Mesenchymal stem cell (in vitro differentiated cells and primary cell): ENCODE data around the gene AXIN2. TPM values are rescaled to one million over a fixed set of nuclear protein-coding genes. Genes with fewer than 3 reads are reported as not detected.

Experiments used
- DNase-seq: peaks from one replicate; pipeline ENCODE4 v3.0.0-alpha.2; 2013
- H2AFZ ChIP-seq: one replicate; pipeline ENCODE4 v1.6.1; 2013; ENCODE audit warnings: low read depth, mild to moderate bottlenecking, control low read depth, inconsistent platforms, low read length, moderate library complexity
- H2AK5ac ChIP-seq: 2 replicates; pipeline ENCODE4 v1.6.1; 2013; ENCODE audit warnings: low read length, moderate library complexity, mild to moderate bottlenecking, inconsistent platforms; ENCODE audit not compliant: severe bottlenecking
- H2BK120ac ChIP-seq: one replicate; pipeline ENCODE4 v1.6.1; 2013; ENCODE audit warnings: low read depth, mild to moderate bottlenecking, inconsistent platforms, low read length, moderate library complexity
- H2BK12ac ChIP-seq, 2 experiments: one replicate each; pipeline ENCODE4 v1.6.1; 2013; ENCODE audit warnings: inconsistent platforms in 2 of 2, low read length in 2 of 2, mild to moderate bottlenecking in 2 of 2, moderate library complexity in 2 of 2, control low read depth in 1 of 2
- H2BK15ac ChIP-seq: one replicate; pipeline ENCODE4 v1.6.1; 2013; ENCODE audit warnings: mild to moderate bottlenecking, low read depth, inconsistent platforms; ENCODE audit not compliant: poor library complexity, severe bottlenecking
- H2BK5ac ChIP-seq: 2 replicates; pipeline ENCODE4 v1.6.1; 2013; ENCODE audit warnings: low read depth, mild to moderate bottlenecking, low read length, control low read depth, inconsistent platforms; ENCODE audit not compliant: poor library complexity, severe bottlenecking
- H3K14ac ChIP-seq, 2 experiments: one replicate each; pipeline ENCODE4 v1.6.1; 2013; ENCODE audit warnings: inconsistent platforms in 2 of 2, low read length in 2 of 2, control low read depth in 1 of 2, mild to moderate bottlenecking in 1 of 2, moderate library complexity in 1 of 2
- H3K18ac ChIP-seq, 2 experiments: one replicate each; pipeline ENCODE4 v1.6.1; 2013; ENCODE audit warnings: inconsistent platforms in 2 of 2, low read length in 2 of 2, control low read depth in 1 of 2, low read depth in 1 of 2, mild to moderate bottlenecking in 1 of 2
- H3K23ac ChIP-seq, 2 experiments: one replicate each; pipeline ENCODE4 v1.6.1; 2013; ENCODE audit warnings: inconsistent platforms in 2 of 2, low read length in 2 of 2, mild to moderate bottlenecking in 2 of 2, moderate library complexity in 2 of 2, control low read depth in 1 of 2
- H3K27ac ChIP-seq: 2 replicates; pipeline ENCODE4 v1.5.1; 2013; ENCODE audit warnings: mild to moderate bottlenecking, moderate library complexity, low read length, control low read depth, inconsistent platforms; ENCODE audit not compliant: poor library complexity, severe bottlenecking
- H3K27me3 ChIP-seq, 2 experiments: 2 replicates each; pipeline versions ENCODE4 v1.6.1 to v1.7.0; 2013; ENCODE audit warnings: low read length in 2 of 2, mild to moderate bottlenecking in 2 of 2, moderate library complexity in 2 of 2, control low read depth in 1 of 2, inconsistent platforms in 1 of 2; ENCODE audit not compliant: control insufficient read depth in 1 of 2, insufficient read depth in 1 of 2
- H3K36me3 ChIP-seq, 2 experiments: 2 replicates each; pipeline versions ENCODE4 v1.6.1 to v1.7.0; 2013; ENCODE audit warnings: low read length in 2 of 2, control low read depth in 1 of 2, inconsistent platforms in 1 of 2, low read depth in 1 of 2, mild to moderate bottlenecking in 1 of 2; ENCODE audit not compliant: insufficient read depth in 2 of 2, control insufficient read depth in 1 of 2
- H3K4ac ChIP-seq, 2 experiments: one replicate each; pipeline ENCODE4 v1.6.1; 2013; ENCODE audit warnings: inconsistent platforms in 2 of 2, low read length in 2 of 2, mild to moderate bottlenecking in 2 of 2, moderate library complexity in 2 of 2, control low read depth in 1 of 2, low read depth in 1 of 2
- H3K4me1 ChIP-seq: 2 replicates; pipeline ENCODE4 v1.6.1; 2013; ENCODE audit warnings: low read depth, low read length, control low read depth; ENCODE audit not compliant: control insufficient read depth, insufficient read depth
- H3K4me2 ChIP-seq: 2 replicates; pipeline ENCODE4 v1.6.1; 2013; ENCODE audit warnings: low read length, mild to moderate bottlenecking, inconsistent platforms; ENCODE audit not compliant: poor library complexity, severe bottlenecking
- H3K4me3 ChIP-seq, 2 experiments: 2 replicates each; pipeline versions ENCODE4 v1.5.1 to v1.7.0; 2013; ENCODE audit warnings: low read length in 2 of 2, mild to moderate bottlenecking in 2 of 2, control low read depth in 1 of 2, low read depth in 1 of 2; ENCODE audit not compliant: insufficient read depth in 1 of 2
- H3K79me1 ChIP-seq: replicated peaks from 2 replicates; pipeline ENCODE4 v1.6.1; 2013; ENCODE audit warnings: mild to moderate bottlenecking, control low read depth, low read length, inconsistent platforms; ENCODE audit not compliant: poor library complexity, severe bottlenecking
- H3K9ac ChIP-seq: 2 replicates; pipeline ENCODE4 v1.7.0; 2013; ENCODE audit warnings: mild to moderate bottlenecking, low read length, moderate library complexity
- H3K9me3 ChIP-seq: 2 replicates; pipeline ENCODE4 v1.7.0; 2013; ENCODE audit warnings: mild to moderate bottlenecking, low read length; ENCODE audit not compliant: control insufficient read depth
- H4K8ac ChIP-seq: one replicate; pipeline ENCODE4 v1.6.1; 2013; ENCODE audit warnings: inconsistent platforms, mild to moderate bottlenecking, low read length, moderate library complexity
- H4K91ac ChIP-seq: one replicate; pipeline ENCODE4 v1.6.1; 2013; ENCODE audit warnings: mild to moderate bottlenecking, low read length, inconsistent platforms
- WGBS: methylation state at CpG from one replicate; pipeline ENCODE4 v1.1.7; 2013; ENCODE audit warnings: mixed read lengths; 5-methylcytosine and 5-hydroxymethylcytosine counted together
- polyA plus RNA-seq, 2 experiments: library from polyadenylated mRNA; stranded (reverse); fragments of 200-250 nt; gene quantifications; one replicate each; pipeline ENCODE4 v1.2.3, GENCODE V29; 2013

Gene AXIN2, protein sequence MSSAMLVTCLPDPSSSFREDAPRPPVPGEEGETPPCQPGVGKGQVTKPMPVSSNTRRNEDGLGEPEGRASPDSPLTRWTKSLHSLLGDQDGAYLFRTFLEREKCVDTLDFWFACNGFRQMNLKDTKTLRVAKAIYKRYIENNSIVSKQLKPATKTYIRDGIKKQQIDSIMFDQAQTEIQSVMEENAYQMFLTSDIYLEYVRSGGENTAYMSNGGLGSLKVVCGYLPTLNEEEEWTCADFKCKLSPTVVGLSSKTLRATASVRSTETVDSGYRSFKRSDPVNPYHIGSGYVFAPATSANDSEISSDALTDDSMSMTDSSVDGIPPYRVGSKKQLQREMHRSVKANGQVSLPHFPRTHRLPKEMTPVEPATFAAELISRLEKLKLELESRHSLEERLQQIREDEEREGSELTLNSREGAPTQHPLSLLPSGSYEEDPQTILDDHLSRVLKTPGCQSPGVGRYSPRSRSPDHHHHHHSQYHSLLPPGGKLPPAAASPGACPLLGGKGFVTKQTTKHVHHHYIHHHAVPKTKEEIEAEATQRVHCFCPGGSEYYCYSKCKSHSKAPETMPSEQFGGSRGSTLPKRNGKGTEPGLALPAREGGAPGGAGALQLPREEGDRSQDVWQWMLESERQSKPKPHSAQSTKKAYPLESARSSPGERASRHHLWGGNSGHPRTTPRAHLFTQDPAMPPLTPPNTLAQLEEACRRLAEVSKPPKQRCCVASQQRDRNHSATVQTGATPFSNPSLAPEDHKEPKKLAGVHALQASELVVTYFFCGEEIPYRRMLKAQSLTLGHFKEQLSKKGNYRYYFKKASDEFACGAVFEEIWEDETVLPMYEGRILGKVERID
- 0.17 TPM for polyA plus RNA-seq (2013, experiment 1 of 2)
- polyA plus RNA-seq (2013, experiment 2 of 2), result 0.22 TPM

DNA sequence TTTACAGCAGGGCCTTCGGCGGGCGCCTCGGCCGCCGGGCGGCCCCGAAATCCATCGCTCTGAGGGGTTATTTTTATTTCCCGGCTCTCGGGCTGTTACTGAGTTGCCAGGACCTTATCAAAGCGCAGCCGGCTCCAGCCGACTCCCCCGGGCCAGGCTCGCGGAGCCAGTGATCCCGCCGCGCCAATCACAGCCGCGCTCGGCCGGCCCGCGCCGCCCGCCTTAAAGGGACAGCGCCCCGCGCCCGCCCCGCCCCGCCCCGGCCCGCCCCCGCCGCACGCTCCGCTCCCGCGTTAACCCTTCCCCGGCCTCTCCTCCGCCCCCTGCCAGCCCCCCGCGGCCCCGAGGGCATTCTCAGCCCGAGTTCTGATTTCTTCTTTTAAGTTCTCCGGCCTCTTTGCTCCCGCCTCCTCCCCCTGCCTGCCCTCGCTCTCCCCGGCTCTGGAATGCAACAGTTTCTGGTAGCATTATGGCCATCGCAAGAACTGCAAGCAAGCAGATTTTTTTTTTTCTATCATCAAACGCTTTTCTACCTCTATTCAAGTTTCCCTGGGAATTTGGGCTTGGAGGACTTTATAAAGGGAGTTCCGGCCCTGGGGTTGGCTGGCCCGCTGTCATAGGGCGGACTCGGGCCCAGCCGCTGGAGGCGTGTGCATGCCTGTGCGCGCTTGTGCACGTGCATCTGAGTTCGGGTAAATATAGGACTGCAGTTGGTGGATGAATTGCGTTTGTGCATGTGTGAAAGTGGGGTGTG is at the start of gene AXIN2:
AXIN2 (minus strand) TSS at position 197 of the 754 bp plus-strand sequence. CDS start 3,028 bp downstream, outside the sequence.
- H2AFZ ChIP-seq, result peak within 1 kb of the TSS; percentile 39

DNA sequence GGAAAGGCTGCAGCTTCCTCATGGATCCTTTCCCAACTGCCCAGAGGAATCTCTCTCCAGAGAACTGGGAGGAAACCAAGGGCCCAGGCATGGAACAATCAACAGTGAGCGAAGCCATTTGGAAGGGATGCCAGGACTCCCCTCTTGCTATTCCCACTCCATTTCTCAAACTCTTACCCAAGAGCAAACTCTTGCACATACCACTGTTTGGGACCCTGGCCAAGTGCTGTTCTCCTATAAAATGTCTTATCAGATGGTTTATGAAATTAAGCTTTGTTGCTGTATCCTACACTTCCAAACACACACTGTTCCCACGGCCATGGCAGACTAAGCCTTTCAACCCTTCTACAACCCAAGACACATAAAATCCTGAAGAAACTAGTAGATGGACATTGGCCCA is 48.3 kb upstream of the AXIN2 start:
- 100% methylated on average over 1 of the region's 2 CpGs for WGBS
- H3K23ac ChIP-seq, result no peak overlapping the region
- no peak overlapping the region for H3K4me3 ChIP-seq
- no peak overlapping the region for H2BK120ac ChIP-seq
- DNase-seq, result no peak
- no peak overlapping the region for H2BK15ac ChIP-seq
- no peak overlapping the region for H2BK5ac ChIP-seq
- no peak overlapping the region for H3K27ac ChIP-seq
- H2AK5ac ChIP-seq, result no peak overlapping the region
- no peaks in the 10 kb centered on the region for H3K79me1 ChIP-seq
- H3K14ac ChIP-seq, result no peak overlapping the region
- H2AFZ ChIP-seq, result no peak overlapping the region
- no peak overlapping the region for H3K18ac ChIP-seq
- H3K9ac ChIP-seq, result no peak overlapping the region
- H3K4me2 ChIP-seq, result no peak overlapping the region
- no peak overlapping the region for H3K4ac ChIP-seq
- no peak overlapping the region for H4K8ac ChIP-seq
- H2BK12ac ChIP-seq, result no peak overlapping the region
- H3K36me3 ChIP-seq, result peaks cover 0 to 3% of the 10 kb centered on the region in 2 experiments
- H3K27me3 ChIP-seq, result no peaks in the 10 kb centered on the region
- no peaks in the 10 kb centered on the region for H3K9me3 ChIP-seq
- H4K91ac ChIP-seq, result no peak overlapping the region
- H3K4me1 ChIP-seq, result no peaks in the 10 kb centered on the region

More for the DNA sequence above, at the start of gene AXIN2:
- H2BK12ac ChIP-seq, result no peak within 1 kb of the TSS
- peak within 1 kb of the TSS in 1 of 2 experiments; percentile 53 for H3K18ac ChIP-seq
- H3K14ac ChIP-seq, result no peak within 1 kb of the TSS
- H3K27ac ChIP-seq, result peak within 1 kb of the TSS; percentile 84
- H3K4ac ChIP-seq, result peak within 1 kb of the TSS in 1 of 2 experiments; percentile 71
- no peak within 1 kb of the TSS for H4K8ac ChIP-seq
- H3K4me1 ChIP-seq, result peaks cover 24% of the 10 kb centered on the region
- H3K4me3 ChIP-seq, result peak within 1 kb of the TSS; percentile 73 to 88
- H2BK15ac ChIP-seq, result peak within 1 kb of the TSS; percentile 97
- H3K9me3 ChIP-seq, result no peaks in the 10 kb centered on the region
- peaks cover 9% of the 10 kb centered on the region in 2 experiments for H3K36me3 ChIP-seq
- H4K91ac ChIP-seq, result no peak within 1 kb of the TSS
- peak; percentile 87 for DNase-seq
- peaks cover 20% of the 10 kb centered on the region for H3K79me1 ChIP-seq
- H2AK5ac ChIP-seq, result no peak within 1 kb of the TSS
- no peak within 1 kb of the TSS for H3K23ac ChIP-seq
- H3K27me3 ChIP-seq, result peaks cover 0 to 3% of the 10 kb centered on the region in 2 experiments
- H3K9ac ChIP-seq, result peak within 1 kb of the TSS; percentile 87
- peak within 1 kb of the TSS; percentile 97 for H2BK120ac ChIP-seq
- peak within 1 kb of the TSS; percentile 86 for H3K4me2 ChIP-seq
- WGBS, result under 1% methylated on average over 39 of the region's 65 CpGs
- H2BK5ac ChIP-seq, result peak within 1 kb of the TSS; percentile 90

DNA sequence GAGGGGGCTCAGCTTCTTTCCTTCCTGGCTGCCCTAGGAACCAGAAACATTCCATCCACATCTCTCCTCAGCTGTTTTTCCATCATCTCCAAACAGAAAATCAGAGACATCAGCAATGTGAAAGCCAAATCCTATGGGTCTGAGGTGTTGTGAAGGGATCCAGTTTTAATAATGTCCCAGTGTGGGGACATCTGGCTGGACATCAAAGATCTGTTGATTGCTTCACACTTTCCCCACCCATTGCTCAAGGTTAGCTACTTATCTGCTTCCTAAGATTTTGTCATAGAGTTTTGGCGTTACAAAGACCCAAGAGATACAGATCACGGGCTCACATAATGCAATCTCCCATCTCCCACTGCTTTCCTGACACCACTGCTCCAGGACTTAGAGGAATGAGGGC is 47.8 kb upstream of the AXIN2 start:
- Histone ChIP-seq H4K8ac (no peak overlapping the region), H3K4ac (no peak overlapping the region), H3K18ac (no peak overlapping the region), H3K4me3 (no peak overlapping the region), H3K4me2 (no peak overlapping the region), H3K23ac (no peak overlapping the region), H3K14ac (no peak overlapping the region), H3K9me3 (no peaks in the 10 kb centered on the region), H2BK5ac (no peak overlapping the region), H2BK12ac (no peak overlapping the region), H3K4me1 (no peaks in the 10 kb centered on the region), H3K9ac (no peak overlapping the region), H2AFZ (no peak overlapping the region), H3K36me3 (peaks cover 0 to 3% of the 10 kb centered on the region in 2 experiments), H3K79me1 (no peaks in the 10 kb centered on the region), H3K27me3 (no peaks in the 10 kb centered on the region), H3K27ac (no peak overlapping the region), H2BK120ac (no peak overlapping the region), H4K91ac (no peak overlapping the region), H2BK15ac (no peak overlapping the region), H2AK5ac (no peak overlapping the region)
- no peak for DNase-seq
- WGBS, result 79% methylated on average over 2 of the region's 2 CpGs
